Glomerular endothelial cell (primary cell): ENCODE data around the gene FBXW8. TPM values are rescaled to one million over a fixed set of nuclear protein-coding genes. Genes with fewer than 3 reads are reported as not detected.

ENCODE experiments used
- DNase-seq: peaks from one replicate; pipeline ENCODE4 v3.0.0-alpha.2; 2011; ENCODE audit warnings: low read depth, low spot score; ENCODE audit errors: extremely low read depth
- total RNA-seq: library from RNA; depleted of rRNA; stranded (reverse); fragments of >200 nt; gene quantifications from 2 replicates; pipeline ENCODE4 v1.2.3, GENCODE V29; 2015

FBXW8 gene
- total RNA-seq, 1 donor from 2014 or later: 26.8 TPM

DNA sequence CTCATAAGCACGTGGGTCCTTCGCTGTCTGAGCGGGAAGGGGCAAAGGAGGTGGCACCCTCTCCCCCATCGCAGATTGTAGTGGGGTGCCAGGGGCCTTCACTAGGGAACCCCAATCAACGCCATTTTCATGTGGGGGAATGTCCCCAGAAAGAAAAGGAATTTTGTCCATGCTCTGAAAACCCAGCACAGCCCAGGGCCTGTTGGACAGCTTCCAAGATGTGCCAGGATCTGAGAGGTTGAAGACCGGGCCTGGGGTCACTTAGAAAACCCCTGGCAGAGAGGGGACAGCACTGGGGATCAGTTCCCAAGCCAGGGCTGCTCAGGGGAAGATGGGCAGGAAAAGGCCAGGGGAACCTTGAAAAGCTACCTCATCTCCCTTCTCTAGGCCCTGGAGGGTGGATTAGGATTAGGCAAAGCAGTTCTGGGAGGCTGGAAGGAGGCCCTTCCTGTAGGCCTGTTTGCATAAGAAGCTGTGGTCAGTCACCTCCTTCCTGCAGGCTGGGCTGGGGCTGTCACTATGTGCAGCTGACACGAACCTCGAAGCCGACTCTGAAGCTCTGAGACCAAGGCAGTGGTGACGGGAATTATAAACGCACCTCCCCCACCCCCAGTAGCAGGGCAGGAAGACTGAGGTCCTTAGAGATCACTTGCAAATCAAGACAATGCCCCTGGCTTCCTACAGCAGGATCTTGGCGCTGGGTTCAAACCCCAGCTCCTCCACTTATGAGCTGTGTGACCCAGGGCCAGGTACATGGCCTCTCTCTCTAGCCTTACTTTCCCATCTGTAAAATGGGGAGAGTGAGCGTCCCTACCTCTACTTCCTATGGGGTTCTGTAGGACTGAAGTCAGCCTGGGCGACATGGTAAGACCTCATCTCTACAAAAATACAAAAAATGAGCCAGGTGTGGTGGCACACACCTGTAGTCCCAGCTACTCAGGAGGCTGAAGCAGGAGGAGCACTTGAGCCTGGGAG lies 159.5 kb downstream of the FBXW8 start:
- DNase-seq: no peak

DNA sequence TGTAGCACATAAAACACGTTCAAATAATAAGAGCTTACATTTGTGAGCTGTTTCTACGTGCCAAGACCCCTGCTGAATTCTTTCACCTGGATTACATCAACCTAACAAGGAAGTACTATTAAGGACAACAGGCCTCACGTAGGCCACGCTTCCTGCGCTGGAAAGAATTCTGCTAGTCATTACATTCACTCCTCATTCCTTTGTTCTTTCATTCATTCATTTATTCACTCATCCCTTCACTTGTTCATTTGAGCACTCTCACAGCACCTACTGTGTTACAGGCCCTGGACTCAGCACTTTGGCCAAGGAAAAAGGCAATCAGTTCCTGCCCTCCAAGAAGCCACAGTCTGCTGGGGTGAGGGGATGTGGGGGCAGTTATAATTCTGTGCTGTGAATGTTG lies 160.3 kb downstream of the FBXW8 start:
- DNase-seq: no peak

DNA sequence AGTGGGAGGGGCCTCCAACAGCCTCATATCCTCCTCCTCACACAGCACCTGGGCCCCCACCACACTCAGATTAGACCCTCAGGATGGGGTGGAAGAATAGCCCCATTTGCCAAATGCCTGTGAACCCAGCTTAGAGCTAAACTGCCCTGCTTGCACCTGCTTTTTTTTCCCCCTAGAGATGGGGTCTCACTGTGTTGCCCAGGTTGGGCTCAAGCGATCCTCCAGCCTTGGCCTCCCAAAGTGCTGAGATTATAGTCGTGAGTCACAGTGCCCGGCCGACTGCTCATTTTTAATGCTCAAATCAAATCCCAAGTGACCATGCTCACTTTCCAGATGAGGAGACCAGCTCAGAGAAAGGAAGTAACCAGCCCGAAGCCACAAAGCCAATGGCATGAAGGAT lies 161.4 kb downstream of the FBXW8 start:
- DNase-seq: no peak

DNA sequence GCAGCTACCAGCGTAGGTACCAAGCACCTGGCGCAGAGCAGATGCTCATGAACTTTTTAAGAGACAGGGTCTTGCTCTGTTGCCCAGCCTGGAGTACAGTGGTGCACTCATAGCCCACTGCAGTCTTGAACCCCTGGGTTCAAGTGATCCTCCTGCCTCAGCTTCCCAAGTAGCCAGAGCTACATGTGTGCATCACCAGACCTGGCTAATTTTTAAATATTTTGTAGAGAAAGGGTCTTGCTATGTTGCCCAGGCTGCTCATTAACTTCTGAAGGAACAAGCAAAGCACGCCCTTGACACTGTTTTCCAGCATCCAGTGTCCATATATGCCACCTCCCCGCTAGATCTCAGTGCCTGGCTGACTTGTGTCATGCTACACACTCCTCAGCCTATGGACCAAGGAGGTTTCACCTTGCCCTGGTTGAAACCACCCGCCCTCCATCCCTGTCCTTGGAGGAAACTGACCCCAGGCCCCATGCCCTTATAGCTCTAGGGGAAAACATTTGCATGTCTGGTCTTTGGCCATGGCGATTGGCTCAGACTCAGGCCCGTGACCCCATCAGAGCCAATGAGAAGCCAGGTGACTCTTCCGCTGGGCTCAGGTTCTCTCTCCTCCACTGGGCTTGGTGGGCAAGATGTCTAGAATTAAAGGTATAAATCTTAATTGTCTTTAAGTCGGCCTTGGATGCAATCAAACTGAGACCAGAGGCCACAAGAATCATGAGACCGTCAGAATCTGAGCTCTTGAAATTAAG lies 162.2 kb downstream of the FBXW8 start:
- DNase-seq: no peak

DNA sequence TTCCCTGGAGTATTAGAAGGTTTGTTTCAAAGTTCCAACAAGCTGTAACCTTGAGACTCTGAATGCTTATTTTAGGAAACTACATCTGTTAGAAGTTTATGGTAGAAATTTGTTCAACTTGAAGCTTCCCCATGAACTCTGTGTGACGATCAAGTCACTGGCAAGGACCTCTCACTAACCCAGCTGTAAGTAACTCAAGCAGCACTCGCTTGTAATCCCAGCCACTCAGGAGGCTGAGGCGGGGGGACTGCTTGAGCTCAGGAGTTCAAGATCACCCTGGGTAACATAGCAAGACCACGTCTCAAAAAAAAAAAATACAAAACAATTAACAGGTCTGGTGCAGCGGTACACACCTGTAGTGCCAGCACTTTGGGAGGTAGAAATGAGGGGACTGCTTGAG lies 162.9 kb downstream of the FBXW8 start:
- no peak for DNase-seq

DNA sequence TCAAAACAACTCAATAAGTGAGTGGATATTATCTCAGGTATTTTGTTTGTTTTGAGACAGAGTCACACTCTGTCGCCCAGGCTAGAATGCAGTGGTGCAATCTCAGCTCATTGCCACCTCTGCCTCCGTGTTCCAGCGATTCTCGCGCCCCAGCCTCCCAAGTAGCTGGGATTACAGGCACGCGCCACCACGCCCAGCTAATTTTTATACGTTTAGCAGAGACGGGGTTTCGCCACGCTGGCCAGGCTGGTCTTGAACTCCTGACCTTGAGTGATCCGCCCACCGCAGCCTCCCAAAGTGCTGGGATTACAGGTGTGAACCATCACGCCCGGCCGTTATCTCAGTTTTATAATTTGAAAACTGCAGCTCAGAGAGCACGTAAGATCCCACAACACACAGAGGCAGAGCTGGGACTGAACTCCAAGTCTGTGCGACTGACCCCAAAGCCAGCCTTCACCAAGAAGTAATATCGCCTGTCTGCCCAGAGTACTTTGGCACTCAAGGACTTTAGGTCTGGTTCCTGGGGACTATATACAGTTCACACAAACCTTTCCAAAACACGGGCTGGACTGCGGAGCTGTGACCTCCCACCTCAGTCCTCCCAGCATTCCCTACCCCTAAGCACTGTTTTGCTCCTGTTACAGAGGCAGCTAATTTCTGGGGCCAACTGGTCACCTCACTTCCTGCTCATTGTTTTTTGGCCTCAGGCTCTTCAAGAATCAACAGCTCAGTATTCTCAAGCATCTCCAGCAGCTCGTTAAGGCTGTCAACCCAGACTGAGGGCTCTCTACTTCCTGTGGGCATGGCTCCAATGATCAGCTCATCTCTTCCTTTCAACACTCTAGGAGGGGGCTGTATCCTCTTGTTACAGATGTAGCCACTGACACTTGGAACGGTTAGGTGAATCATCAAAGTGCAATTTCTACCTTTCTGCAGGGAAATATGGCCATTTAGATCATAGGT lies 165.9 kb downstream of the FBXW8 start:
- DNase-seq: no peak

DNA sequence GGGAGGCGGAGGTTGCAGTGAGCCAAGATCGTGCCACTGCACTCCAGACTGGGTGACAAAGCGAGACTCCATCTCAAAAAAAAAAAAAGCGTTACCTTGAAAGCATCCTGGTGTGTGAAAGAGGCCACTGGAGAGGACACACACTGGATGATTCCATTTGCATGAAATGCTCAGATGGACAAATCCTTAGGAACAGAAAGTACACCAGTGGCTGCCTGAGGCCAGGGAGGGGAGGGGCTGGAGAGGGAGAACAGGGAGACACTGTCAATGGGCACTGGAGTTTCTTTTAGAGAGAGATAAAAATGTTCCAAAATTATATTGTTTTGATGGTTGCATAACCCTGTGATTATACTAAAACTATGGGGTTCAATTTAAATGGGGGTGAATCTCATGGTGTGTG lies 168.7 kb downstream of the FBXW8 start:
- no peak for DNase-seq

DNA sequence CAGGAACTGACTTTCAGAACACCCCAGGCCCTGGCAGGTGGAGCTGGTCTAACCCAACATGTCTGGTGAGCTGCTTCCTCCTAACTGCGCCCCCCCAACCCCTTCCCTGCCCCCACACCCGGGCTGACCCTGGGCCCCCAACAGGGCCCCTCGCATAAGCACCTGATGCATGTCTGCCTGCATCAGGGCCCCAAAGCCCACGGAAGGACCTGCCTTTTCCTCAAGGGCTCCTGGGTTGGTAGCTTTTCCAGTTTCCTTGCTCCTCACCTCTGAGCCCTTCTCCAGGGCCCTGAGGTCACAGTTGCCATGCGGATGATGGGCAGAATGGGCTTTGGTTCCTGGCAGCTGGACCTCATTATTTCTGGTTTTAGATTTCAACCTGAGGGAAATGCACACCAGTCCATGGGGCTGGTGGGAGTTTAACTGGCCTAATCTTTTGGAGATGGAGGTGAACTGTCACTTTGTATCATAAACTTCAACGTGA lies 170.0 kb downstream of the FBXW8 start:
- DNase-seq: no peak

Other genes starting within 250 kb of the FBXW8 start
- 33.8 and 36.6 TPM in 2 replicates for gene SPRING1, start 172.9 kb upstream of the FBXW8 start, total RNA-seq
- 2.2 and 2.9 TPM in 2 replicates for gene RNFT2, start 172.6 kb upstream of the FBXW8 start, total RNA-seq
- not detected in 2 replicates for gene HRK, start 29.5 kb upstream of the FBXW8 start, total RNA-seq
- 0.34 and 0.47 TPM in 2 replicates for gene TESC, start 188.5 kb downstream of the FBXW8 start, total RNA-seq